Parathyroid adenoma (tissue), 2 donors: ENCODE data around the gene PMFBP1.
"Not testable (repeated sequence)": the region's sequence is repeated elsewhere in the genome, so short reads cannot be mapped to it uniquely, and the experiment has no call there.

Source experiments
- H2AFZ ChIP-seq: fragments of 300-600 bp; sonication (generic); one replicate; pipeline ENCODE4 v1.7.0; 2017; ENCODE audit warnings: antibody characterized with exemption, mild to moderate bottlenecking
- H3K27ac ChIP-seq: fragments of 300-600 bp; sonication (generic); one replicate; pipeline ENCODE4 v1.7.0; 2017
- H3K27me3 ChIP-seq: fragments of 300-600 bp; sonication (generic); one replicate; pipeline ENCODE4 v1.7.0; 2017; ENCODE audit warnings: low read length; ENCODE audit not compliant: control insufficient read depth, insufficient read depth
- H3K36me3 ChIP-seq: fragments of 300-600 bp; sonication (generic); one replicate; pipeline ENCODE4 v1.7.0; 2017; ENCODE audit warnings: low read length; ENCODE audit not compliant: control insufficient read depth, insufficient read depth
- H3K4me1 ChIP-seq: fragments of 300-600 bp; sonication (generic); one replicate; pipeline ENCODE4 v1.7.0; 2017; ENCODE audit warnings: control low read depth
- H3K4me2 ChIP-seq: fragments of 300-600 bp; sonication (generic); one replicate; pipeline ENCODE4 v1.7.0; 2017; ENCODE audit warnings: low read length
- H3K4me3 ChIP-seq: fragments of 300-600 bp; sonication (generic); one replicate; pipeline ENCODE4 v1.7.0; 2017; ENCODE audit warnings: low read depth, low read length
- H3K79me2 ChIP-seq: fragments of 300-600 bp; sonication (generic); one replicate; pipeline ENCODE4 v1.7.0; 2017; ENCODE audit warnings: control low read depth
- H3K9ac ChIP-seq: fragments of 300-600 bp; sonication (generic); one replicate; pipeline ENCODE4 v1.7.0; 2017; ENCODE audit warnings: mild to moderate bottlenecking
- H3K9me3 ChIP-seq: fragments of 300-600 bp; sonication (generic); one replicate; pipeline ENCODE4 v1.7.0; 2017; ENCODE audit warnings: low read length; ENCODE audit not compliant: control insufficient read depth
- TF ChIP-seq, protein P1 (sequence below): fragments of 300-600 bp; sonication (generic); IDR thresholded peaks from one replicate; pipeline ENCODE4 v1.7.0; 2017; ENCODE audit warnings: antibody characterized with exemption, mild to moderate bottlenecking
- donor health status: primary hyperparathyroidism.

PMFBP1 gene

DNA sequence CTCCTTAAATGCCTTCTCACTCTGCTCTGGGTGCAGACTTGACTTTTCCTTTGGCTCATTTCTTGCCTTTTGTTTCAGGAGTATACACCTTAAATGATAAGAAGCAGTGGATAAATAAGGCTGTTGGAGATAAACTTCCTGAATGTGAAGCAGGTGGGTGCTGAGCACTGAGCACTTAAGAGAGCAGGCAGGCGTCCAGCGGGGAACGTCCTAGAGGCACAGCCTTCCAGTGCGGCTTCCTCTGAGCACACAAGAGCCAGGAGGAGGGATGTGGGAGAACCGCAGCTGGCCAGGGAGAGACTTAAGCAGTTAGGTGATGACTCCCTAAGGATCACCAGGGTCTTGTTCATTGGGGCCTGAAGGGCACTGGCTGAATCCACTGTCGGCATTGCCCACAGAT, 96.9 kb downstream of the PMFBP1 start:
- H3K9me3 ChIP-seq, H3K4me2 ChIP-seq, H3K9ac ChIP-seq, H3K27ac ChIP-seq, H3K36me3 ChIP-seq, H3K4me1 ChIP-seq, H2AFZ ChIP-seq, H3K27me3 ChIP-seq, H3K79me2 ChIP-seq, H3K4me3 ChIP-seq: not testable (repeated sequence)

GRCh38 chr16:72073560-72074230, 98.3 kb downstream of the PMFBP1 start:
- H3K9ac ChIP-seq, result no peak overlapping the region
- no peaks in the 10 kb centered on the region for H3K9me3 ChIP-seq
- no peak overlapping the region for H2AFZ ChIP-seq
- TF ChIP-seq, protein P1, sequence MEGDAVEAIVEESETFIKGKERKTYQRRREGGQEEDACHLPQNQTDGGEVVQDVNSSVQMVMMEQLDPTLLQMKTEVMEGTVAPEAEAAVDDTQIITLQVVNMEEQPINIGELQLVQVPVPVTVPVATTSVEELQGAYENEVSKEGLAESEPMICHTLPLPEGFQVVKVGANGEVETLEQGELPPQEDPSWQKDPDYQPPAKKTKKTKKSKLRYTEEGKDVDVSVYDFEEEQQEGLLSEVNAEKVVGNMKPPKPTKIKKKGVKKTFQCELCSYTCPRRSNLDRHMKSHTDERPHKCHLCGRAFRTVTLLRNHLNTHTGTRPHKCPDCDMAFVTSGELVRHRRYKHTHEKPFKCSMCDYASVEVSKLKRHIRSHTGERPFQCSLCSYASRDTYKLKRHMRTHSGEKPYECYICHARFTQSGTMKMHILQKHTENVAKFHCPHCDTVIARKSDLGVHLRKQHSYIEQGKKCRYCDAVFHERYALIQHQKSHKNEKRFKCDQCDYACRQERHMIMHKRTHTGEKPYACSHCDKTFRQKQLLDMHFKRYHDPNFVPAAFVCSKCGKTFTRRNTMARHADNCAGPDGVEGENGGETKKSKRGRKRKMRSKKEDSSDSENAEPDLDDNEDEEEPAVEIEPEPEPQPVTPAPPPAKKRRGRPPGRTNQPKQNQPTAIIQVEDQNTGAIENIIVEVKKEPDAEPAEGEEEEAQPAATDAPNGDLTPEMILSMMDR, result no peak
- no peaks in the 10 kb centered on the region for H3K27me3 ChIP-seq
- H3K79me2 ChIP-seq, result no peaks in the 10 kb centered on the region
- H3K36me3 ChIP-seq, result no peaks in the 10 kb centered on the region
- no peaks in the 10 kb centered on the region for H3K4me1 ChIP-seq
- no peak overlapping the region for H3K4me3 ChIP-seq
- H3K27ac ChIP-seq, result no peak overlapping the region
- no peak overlapping the region for H3K4me2 ChIP-seq

DNA sequence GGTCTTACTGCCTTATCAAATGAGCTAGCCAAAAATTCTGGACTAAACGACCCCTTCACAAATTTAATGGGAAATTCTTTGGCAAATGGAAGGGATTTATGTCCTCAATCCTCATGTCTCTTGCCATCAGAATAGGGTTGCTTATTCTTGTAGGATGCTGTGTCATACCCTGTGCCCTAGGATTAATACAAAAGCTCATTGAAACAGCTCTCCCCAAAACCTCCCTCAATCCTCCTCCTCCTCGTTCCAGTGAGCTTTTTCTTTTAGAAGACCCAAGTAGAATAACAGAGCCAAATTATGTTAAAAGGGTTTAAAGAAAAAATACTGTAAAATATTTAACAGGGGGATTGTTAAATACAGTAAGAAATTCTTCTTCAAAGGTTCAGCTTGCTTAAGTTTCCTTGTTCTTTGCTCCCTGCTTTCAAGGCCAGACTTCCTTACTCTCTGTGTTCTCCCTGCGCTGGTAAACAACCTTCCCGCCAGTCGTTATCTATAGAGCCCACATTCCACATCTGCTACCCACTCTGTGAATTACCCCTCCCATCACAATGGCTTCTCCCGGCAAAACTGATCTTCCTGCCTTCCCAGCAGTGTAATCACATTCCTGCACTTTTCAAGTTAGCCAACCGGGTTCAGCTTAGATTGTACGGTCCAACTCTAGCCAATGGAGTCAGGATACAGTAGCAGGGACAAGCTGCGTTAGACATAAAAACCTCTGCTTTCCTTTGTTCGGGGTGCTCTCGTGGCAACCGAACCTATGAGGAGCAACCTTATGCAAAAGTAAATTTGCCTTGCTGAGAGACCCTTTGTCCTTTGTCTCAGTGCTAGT, 99.2 kb downstream of the PMFBP1 start:
- H3K27ac ChIP-seq, result no peak overlapping the region

More for the DNA sequence above, 99.2 kb downstream of the PMFBP1 start:
- Histone ChIP-seq H3K36me3 (no peaks in the 10 kb centered on the region), H3K4me3 (no peak overlapping the region), H3K9ac (no peak overlapping the region), H3K4me1 (no peaks in the 10 kb centered on the region), H3K27me3 (no peaks in the 10 kb centered on the region), H3K9me3 (no peaks in the 10 kb centered on the region), H2AFZ (no peak overlapping the region), H3K4me2 (no peak overlapping the region), H3K79me2 (no peaks in the 10 kb centered on the region)
- TF ChIP-seq, protein P1, result no peak
